Measurements from ENCODE around the gene FAM151A. TPM values are rescaled to one million over a fixed set of nuclear protein-coding genes. Genes with fewer than 3 reads are reported as not detected.
"Not testable (repeated sequence)": the region's sequence is repeated elsewhere in the genome, so short reads cannot be mapped to it uniquely, and the experiment has no call there.

The FAM151A gene
- total and polyA plus RNA-seq, 7 donors: 3.2 to 5.4 (median 3.7) TPM; not detected in 4

GRCh38 chr1:54640361-54640760 is 17.0 kb upstream of the FAM151A start:
- Histone ChIP-seq H3K27me3 (no peaks in the 10 kb centered on the region), H3K9me3 (peaks cover 0 to 3% (median 2%) of the 10 kb centered on the region in 4 donors), H3K27ac (no peak overlapping the region), H3K4me1 (peaks cover 0 to 3% (median under 1%) of the 10 kb centered on the region in 4 donors), H3K36me3 (peaks cover 0 to 10% (median 0%) of the 10 kb centered on the region in 4 donors), H3K4me3 (no peak overlapping the region)
- no peak for DNase-seq
- TF ChIP-seq POLR2AphosphoS5 (IDR thresholded peaks at IDR 0.05): no peak
- TF ChIP-seq EP300 (IDR thresholded peaks at IDR 0.05): no peak
- no peak for TF ChIP-seq POLR2A (IDR thresholded peaks at IDR 0.05)
- no peak for TF ChIP-seq CTCF (IDR thresholded peaks at IDR 0.05)
- intact Hi-C loops (cut with DNase I): no loop called here
- 66 to 70% methylated on average over 4 of the region's 4 CpGs for WGBS, 2 donors

GRCh38 chr1:54636461-54637446 is 13.4 kb upstream of the FAM151A start:
- H3K9me3 ChIP-seq; H3K27ac ChIP-seq; intact Hi-C loops (cut with DNase I); H3K4me3 ChIP-seq; H3K27me3 ChIP-seq; H3K4me1 ChIP-seq: not testable (repeated sequence)
- WGBS, 2 donors: 70 to 75% methylated on average over 14 of the region's 14 CpGs
- peaks cover 0 to 19% (median 0%) of the 10 kb centered on the region in 4 donors for H3K36me3 ChIP-seq
- DNase-seq: peak; percentile 4

GRCh38 chr1:54635804-54636203 is 12.5 kb upstream of the FAM151A start:
- DNase-seq; H3K4me3 ChIP-seq; H3K27ac ChIP-seq; H3K9me3 ChIP-seq; H3K27me3 ChIP-seq; H3K4me1 ChIP-seq; intact Hi-C loops (cut with DNase I): not testable (repeated sequence)
- 79 to 88% methylated on average over 7 of the region's 7 CpGs for WGBS, 2 donors
- peaks cover 0 to 19% (median 0%) of the 10 kb centered on the region in 4 donors for H3K36me3 ChIP-seq

GRCh38 chr1:54627196-54627595 is 3.9 kb upstream of the FAM151A start:
- H3K4me1 ChIP-seq: peaks cover 0 to 9% (median 3%) of the 10 kb centered on the region in 4 donors
- 83% methylated on average over 10 of the region's 10 CpGs; no CpG with 5 or more reads in 1 of the 2 donors for WGBS, 2 donors
- DNase-seq: no peak
- no peak overlapping the region for H3K27ac ChIP-seq
- no peaks in the 10 kb centered on the region for H3K27me3 ChIP-seq
- no peaks in the 10 kb centered on the region for H3K9me3 ChIP-seq
- H3K36me3 ChIP-seq: no peaks in the 10 kb centered on the region
- H3K4me3 ChIP-seq: no peak overlapping the region
- TF ChIP-seq POLR2AphosphoS5 (IDR thresholded peaks at IDR 0.05) (no peak), POLR2A (IDR thresholded peaks at IDR 0.05) (no peak)
- intact Hi-C loops (cut with DNase I): no loop called here

GRCh38 chr1:54624466-54625464 is 1.4 kb upstream of the FAM151A start:
- Histone ChIP-seq H3K4me1 (peaks cover 0 to 15% (median 4%) of the 10 kb centered on the region in 4 donors), H3K4me3 (no peak overlapping the region), H3K9me3 (no peaks in the 10 kb centered on the region), H3K27me3 (no peaks in the 10 kb centered on the region), H3K36me3 (no peaks in the 10 kb centered on the region), H3K27ac (no peak overlapping the region)
- DNase-seq: peak; percentile 28
- WGBS, 2 donors: 65 to 77% methylated on average over 8 of the region's 8 CpGs
- intact Hi-C loops (cut with DNase I): no loop called here
- TF ChIP-seq CTCF (IDR thresholded peaks at IDR 0.05) (no peak), POLR2AphosphoS5 (IDR thresholded peaks at IDR 0.05) (no peak)

GRCh38 chr1:54619749-54620148 is 3.6 kb downstream of the FAM151A start:
- TF ChIP-seq CTCF (IDR thresholded peaks at IDR 0.05): no peak
- no peak for TF ChIP-seq EP300 (IDR thresholded peaks at IDR 0.05)
- no peak for TF ChIP-seq POLR2AphosphoS5 (IDR thresholded peaks at IDR 0.05)
- TF ChIP-seq POLR2A (IDR thresholded peaks at IDR 0.05): no peak
- H3K4me3 ChIP-seq: no peak overlapping the region
- no peaks in the 10 kb centered on the region for H3K9me3 ChIP-seq
- WGBS, 2 donors: 89 to 93% methylated on average over 8 of the region's 8 CpGs
- H3K27ac ChIP-seq: no peak overlapping the region
- H3K4me1 ChIP-seq: peaks cover 0 to 9% (median 0%) of the 10 kb centered on the region in 4 donors
- intact Hi-C loops (cut with DNase I): no loop called here
- no peaks in the 10 kb centered on the region for H3K36me3 ChIP-seq
- peak; percentile 44 for DNase-seq
- no peaks in the 10 kb centered on the region for H3K27me3 ChIP-seq
